GM19239 (cell line): ENCODE data around the gene PUS3.

Source experiments
- DNase-seq: peaks from one replicate; pipeline ENCODE4 v3.0.0; 2011; ENCODE audit warnings: low spot score; ENCODE audit not compliant: insufficient read length
- FAIRE-seq: peaks from 2 replicates; lab custom pipeline; 2011; peaks lifted over from hg19 to GRCh38; lab: Jason Lieb, UNC

Gene PUS3, protein sequence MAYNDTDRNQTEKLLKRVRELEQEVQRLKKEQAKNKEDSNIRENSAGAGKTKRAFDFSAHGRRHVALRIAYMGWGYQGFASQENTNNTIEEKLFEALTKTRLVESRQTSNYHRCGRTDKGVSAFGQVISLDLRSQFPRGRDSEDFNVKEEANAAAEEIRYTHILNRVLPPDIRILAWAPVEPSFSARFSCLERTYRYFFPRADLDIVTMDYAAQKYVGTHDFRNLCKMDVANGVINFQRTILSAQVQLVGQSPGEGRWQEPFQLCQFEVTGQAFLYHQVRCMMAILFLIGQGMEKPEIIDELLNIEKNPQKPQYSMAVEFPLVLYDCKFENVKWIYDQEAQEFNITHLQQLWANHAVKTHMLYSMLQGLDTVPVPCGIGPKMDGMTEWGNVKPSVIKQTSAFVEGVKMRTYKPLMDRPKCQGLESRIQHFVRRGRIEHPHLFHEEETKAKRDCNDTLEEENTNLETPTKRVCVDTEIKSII

GRCh38 chr11:125902927-125903710, at the start of gene PUS3:
Gene PUS3 (minus strand): TSS chr11:125903206. CDS start chr11:125896284, 6,922 bp downstream.
- DNase-seq (peak; percentile 84), FAIRE-seq (peak; percentile 99)

DNA sequence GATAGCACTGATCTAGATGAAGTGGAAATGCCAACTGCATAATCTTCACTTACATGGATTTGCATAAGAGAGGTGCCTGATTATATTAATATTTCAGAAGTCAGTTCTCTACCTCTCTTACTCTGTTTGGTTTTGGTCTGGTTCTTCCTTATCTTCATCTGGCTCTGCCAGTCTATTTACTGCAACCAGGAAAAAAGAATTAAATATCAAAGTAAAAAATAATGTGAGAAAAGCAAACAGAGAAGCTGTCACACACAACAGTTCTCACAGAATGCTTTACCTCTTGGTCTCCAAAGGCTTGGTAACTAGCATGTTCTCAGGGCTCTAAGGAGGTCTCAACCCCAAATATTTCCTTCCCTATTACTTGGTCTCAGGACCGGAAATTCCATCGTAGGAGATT, 49.6 kb upstream of the PUS3 start:
- FAIRE-seq (no peak), DNase-seq (no peak)

DNA sequence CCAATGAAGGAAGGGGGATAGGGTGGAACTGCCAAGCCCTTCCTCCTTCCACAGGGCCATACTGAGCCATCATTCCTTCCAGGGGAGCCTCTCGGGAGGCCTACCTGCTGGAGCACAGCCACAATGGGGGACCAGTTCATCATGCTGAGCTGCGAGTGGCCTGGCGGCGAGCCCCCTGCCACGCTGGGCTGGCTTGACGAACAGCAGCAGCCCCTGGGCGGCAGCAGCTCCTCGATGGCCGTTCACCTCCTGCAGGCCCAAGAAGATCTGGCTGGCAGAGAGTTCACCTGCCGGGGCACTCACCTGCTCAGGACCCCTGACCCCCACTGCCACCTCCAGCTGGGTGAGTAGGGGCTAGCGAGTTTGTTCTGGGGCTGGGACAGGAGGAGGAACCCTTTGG, 48.7 kb upstream of the PUS3 start:
- DNase-seq = no peak
- FAIRE-seq = no peak

GRCh38 chr11:125950696-125951651, 48.0 kb upstream of the PUS3 start:
- DNase-seq (no peak), FAIRE-seq (no peak)

DNA sequence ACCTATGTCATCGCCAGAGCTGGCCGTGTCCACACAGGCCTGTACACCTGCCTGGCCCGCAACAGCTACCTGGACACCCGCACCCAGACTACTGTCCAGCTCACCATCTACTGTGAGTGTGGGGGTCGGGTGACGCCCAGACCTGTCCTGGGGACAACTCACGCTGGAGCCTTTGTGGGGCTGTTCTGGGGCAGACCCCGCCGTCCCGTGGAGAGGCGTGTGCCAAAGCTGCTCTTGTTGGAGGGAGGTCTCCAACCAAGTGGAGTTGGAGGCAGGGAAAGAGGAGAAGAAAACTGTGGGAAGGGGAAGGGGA, 47.1 kb upstream of the PUS3 start:
- DNase-seq (no peak), FAIRE-seq (no peak)

GRCh38 chr11:125949271-125950177, 46.5 kb upstream of the PUS3 start:
- FAIRE-seq (no peak), DNase-seq (no peak)

DNA sequence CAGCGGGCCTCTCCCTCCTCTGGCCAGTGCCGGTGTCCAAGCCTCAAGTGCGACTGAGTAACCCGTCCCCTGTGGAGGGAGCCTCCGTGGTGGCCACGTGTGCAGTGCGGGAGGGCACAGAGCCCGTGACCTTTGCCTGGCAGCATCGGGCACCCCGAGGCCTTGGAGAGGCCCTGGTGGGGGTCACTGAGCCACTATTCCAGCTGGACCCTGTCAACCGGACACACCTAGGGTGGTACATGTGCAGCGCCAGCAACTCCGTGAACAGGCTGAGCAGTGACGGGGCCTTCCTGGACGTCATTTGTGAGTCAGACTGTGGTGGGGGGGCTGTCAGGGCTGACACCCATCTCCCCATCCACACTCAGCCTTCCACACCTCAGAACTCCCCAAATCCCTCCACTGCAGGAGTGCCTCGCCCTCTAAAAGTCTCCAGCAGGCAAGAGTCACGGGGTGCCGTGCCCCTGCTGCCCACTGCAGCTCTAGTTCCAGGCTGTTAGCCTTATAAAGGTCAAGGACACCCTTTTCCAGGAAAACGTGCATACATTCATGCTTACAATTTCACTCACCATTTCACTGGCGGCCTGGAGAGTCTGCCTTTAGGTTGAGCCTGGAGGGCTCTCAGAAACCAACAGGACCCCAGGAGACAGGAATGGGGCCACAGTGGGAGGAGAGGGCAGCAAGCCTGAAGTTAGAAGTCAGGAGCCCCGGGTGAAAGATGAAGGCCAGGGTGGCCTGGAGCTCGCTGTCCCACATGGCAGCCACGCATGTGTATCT, 45.5 kb upstream of the PUS3 start:
- DNase-seq (no peak), FAIRE-seq (no peak)

- FAIRE-seq = no peak
- DNase-seq = no peak
Measured at GRCh38 chr11:125947419-125948277, 44.6 kb upstream of the PUS3 start.

DNA sequence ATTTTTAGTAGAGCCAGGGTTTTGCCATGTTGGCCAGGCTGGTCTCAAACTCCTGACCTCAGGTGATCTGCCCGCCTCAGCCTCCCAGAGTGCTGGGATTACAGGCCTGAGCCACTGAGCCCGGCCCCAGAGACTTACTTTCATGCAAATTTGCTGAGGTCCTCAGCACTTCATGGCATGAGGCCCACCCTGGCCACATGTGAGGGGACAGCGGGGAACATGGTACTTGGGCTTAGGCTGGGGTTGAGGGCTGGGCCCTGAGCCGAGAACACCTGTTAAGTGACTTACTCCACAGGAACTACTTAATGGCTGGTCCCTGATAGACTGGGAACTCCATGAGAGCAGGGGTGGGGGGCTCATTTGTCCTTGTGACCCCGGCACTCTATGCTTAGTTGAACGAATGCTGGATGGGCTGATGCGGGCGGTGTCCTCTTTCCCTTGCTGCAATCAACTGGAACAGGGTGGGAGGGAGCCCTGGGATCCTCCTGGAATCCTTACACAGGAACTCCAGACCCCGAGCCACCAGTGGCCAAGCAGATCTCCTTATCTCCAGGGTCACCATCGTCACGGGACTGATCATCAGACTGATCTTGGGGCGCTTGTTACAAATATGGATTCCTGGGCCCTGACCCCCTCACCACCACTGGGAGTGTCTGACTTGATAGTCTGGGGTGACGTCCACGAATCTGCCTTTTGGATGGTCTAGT, 43.9 kb upstream of the PUS3 start:
- no peak for FAIRE-seq
- DNase-seq = no peak

DNA sequence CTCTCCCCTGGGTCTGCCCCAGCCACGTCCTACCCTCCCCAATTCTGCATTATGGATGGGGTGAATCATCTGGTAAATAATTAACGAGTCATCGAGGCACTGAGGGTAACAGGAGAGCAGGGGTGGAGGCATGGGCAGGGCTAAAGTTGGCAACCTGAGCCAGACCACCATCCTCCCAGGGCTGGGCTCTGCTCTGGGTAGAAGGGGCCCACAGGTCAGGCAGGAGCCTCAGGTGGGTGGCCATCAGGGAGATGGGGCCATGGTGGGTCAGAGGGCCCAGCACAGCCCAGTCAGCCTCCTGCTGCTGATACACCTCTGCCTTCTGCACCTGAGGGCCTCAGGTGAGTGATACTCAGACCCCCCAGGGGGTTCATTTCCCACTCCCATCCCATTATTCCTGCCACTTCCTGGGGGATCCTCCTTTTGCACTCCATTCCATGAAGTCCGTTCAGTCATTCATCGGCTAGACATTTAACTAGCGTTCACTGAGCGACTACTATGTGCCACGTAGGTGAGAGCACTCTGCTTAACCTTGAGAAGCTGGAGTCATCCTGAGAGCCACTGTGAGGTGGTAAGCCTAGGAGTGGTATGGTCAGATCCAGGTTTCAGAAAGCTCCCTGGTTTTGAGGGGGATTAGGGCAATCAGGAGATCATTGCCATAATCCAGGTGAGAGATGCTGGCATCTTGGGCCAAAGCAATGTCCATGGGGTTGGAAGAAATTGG, 43.0 kb upstream of the PUS3 start, which contains the start of gene VSIG10L2:
VSIG10L2 (plus strand) TSS at position 248 of the 724 bp plus-strand sequence; CDS start at position 260, 12 bp downstream.
- DNase-seq = no peak
- FAIRE-seq = no peak

DNA sequence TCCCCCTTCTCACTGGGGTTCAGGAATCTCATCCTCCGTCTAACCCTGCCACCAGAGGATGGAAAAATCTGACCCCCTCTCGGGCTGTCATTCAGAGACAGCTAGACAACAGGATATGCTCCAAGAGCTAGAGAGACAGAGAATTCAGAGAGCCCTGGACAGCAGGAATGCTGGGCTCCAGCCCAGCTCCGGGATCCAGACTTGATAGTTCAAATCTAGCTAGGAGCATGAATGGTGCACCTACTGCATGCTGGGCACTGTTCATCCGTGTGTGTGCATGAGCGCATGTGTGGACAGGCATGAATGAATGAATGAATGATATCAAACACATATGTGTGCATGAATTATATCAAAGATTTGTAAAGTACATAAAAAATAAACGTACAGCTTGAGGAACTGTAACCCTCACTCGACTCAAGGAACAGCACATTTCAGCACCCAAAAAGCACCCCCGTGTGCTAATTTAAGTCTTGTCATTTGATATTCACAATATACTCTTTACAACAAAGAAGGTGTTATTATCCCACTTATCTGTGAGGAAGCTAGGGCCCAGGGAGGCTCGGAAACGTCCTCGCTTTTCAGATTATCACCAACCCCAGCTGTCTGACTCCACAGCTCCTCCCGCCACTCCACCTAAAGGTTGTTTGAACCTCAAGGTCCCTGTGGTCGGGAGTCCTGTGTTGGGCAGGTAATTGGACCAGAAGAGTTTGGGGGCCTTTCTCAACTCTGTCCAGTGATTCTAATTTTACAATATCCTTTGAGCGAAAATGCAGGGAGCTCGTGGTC, 42.2 kb upstream of the PUS3 start:
- no peak for DNase-seq
- no peak for FAIRE-seq

DNA sequence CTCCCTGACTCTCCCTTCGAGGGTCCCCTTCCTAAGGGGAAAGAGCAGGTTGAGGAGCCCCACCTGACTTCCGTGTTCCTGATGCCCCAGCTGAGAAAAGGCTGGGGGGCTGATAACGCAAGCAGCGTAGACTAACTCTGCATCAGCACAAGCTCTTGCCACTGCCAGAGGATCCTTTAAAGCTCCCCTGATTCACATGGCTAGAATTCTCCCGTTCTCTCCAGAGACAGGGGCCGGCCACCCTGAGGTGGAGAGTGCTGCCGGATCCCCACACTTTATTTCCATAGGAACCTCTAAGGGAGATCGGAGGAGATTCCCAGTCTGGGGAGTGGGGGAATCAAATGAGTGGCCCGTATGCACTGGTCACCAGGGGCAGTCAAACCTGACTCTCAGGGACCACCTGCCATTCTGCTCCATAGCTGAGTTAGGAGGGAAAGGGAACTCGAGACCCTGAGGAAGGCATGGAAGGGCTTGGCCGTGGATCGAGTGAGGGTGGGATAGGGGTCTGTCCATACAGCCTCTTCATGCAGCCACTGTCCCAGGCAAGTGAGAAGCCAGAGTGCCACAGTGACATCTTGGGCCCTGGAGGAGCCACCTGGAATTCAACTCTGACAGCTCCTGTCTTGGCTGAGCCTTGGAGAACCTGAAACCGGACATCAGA, 41.5 kb upstream of the PUS3 start:
- DNase-seq (no peak), FAIRE-seq (no peak)

DNA sequence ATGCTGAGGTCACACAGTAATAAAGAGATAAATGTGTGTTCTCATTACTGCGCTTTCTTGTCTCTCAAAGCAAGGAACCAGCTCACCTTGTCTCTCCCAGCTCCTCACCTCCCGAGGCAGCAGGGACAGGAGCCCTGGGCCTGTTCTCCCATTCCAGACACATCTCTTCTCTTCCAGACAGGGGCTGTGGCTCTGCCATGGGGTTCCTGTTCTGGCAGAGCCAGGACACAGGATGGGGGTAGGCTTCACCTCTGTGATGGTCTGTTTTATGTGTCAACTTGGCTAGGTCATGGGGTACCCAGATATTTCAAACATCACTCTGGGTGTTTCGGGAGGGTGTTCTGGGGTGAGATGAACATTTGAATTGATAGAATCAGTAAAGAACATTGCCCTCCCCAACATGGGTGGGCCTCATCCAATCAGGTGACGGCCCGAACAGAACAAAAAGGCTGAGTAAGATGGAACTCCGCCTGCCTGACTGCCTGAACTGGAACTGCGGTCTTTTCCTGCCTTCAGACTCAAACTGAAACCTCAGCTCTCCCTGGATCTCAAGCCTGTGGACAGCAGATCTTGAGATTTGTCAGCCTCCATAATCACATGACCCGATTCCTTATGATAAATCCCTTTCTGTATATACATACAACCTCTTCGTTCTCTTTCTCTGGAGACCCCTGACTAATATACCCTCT, 40.8 kb upstream of the PUS3 start:
- DNase-seq = no peak
- no peak for FAIRE-seq

DNA sequence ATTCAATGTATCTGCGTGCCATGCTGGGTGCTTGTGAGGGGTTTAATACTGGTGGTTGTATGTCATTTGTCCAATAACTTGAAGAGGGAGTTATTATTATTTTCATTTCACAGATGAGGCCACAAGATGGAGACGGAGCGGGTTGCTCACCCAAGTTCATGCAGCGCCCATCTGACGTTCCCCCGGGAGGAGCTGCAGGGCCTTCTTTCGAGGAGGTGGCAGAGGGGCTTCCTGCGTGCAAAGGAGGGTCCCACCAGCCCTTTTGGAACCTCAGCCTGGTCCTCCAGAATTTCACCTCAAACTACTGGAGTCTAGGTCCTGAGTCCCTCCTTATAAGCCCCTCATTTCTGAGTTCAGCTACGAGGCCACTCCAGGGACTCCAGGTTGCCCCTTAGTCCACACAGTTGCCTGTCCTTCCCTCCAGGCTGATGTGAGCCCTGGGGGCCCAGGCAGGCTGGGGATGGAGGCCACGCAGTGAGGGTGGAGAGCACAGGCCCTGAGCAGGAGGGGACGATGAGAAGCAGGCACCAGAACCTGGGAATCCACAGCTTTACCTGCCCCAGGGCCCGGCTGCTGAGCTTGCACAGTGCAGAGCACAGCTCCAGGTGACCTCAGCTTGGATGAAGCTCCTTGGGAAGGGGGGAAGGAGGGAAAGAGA, 39.9 kb upstream of the PUS3 start:
- FAIRE-seq (no peak), DNase-seq (no peak)
